ENCODE measurements around the gene PRSS23.

DNA sequence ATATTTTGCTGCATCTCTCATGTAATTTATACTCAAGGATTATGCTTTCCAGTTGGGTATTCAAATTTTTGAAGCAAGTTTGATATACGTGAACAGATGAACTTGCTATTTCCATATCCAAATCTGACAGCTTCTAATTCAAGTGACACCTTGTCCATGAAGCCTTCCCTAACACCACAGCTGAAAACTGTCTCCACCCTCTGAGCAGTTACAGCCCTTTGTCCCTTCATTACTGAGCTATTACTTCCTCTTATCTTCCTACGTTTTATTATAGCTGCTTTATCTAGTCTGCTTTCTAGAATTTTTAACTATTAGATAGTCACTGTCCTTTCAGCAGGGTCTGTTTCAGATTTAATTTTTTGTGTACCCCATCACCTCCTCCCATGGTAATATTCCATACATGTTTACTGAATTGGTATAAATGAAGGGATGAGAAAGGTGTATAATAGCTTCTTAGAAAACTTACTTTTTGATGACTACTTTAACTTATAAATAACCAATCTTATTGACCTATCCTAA, 13.3 kb upstream of the PRSS23 start:
- TF ChIP-seq, protein P1, sequence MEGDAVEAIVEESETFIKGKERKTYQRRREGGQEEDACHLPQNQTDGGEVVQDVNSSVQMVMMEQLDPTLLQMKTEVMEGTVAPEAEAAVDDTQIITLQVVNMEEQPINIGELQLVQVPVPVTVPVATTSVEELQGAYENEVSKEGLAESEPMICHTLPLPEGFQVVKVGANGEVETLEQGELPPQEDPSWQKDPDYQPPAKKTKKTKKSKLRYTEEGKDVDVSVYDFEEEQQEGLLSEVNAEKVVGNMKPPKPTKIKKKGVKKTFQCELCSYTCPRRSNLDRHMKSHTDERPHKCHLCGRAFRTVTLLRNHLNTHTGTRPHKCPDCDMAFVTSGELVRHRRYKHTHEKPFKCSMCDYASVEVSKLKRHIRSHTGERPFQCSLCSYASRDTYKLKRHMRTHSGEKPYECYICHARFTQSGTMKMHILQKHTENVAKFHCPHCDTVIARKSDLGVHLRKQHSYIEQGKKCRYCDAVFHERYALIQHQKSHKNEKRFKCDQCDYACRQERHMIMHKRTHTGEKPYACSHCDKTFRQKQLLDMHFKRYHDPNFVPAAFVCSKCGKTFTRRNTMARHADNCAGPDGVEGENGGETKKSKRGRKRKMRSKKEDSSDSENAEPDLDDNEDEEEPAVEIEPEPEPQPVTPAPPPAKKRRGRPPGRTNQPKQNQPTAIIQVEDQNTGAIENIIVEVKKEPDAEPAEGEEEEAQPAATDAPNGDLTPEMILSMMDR (conservative IDR thresholded peaks at IDR 0.05), result no peak
- no peak for TF ChIP-seq ZFX (IDR thresholded peaks at IDR 0.05)
